ENCODE results near the gene MDFIC.

MDFIC gene

GRCh38 chr7:115005251-115005650, 83.4 kb downstream of the MDFIC start:
- DNase-seq, result no peak

- DNase-seq, result no peak
Observed at GRCh38 chr7:115005953-115006352, 84.1 kb downstream of the MDFIC start.

- DNase-seq, result no peak
Observed at GRCh38 chr7:115007751-115008150, 85.9 kb downstream of the MDFIC start.

- DNase-seq, result peak; percentile 42
Observed at GRCh38 chr7:115008465-115009114, 86.7 kb downstream of the MDFIC start.

GRCh38 chr7:115009139-115009538, 87.2 kb downstream of the MDFIC start:
- DNase-seq, result no peak

GRCh38 chr7:115009736-115010440, 88.0 kb downstream of the MDFIC start:
- DNase-seq, result no peak

- DNase-seq, result no peak
Observed at GRCh38 chr7:115010441-115010820, 88.5 kb downstream of the MDFIC start.

- no peak for DNase-seq
Observed at GRCh38 chr7:115013886-115014285, 92.0 kb downstream of the MDFIC start.

GRCh38 chr7:115014794-115015193, 92.9 kb downstream of the MDFIC start:
- no peak for DNase-seq

- no peak for DNase-seq
Observed at GRCh38 chr7:115015619-115016018, 93.7 kb downstream of the MDFIC start.

- no peak for DNase-seq
Observed at GRCh38 chr7:115019882-115020605, 98.2 kb downstream of the MDFIC start.

GRCh38 chr7:115023219-115023618, 101.3 kb downstream of the MDFIC start:
- no peak for DNase-seq

GRCh38 chr7:115024276-115024675, 102.4 kb downstream of the MDFIC start:
- DNase-seq, result no peak

- no peak for DNase-seq
Observed at GRCh38 chr7:115032715-115033703, 111.1 kb downstream of the MDFIC start.

GRCh38 chr7:115033917-115034459, 112.1 kb downstream of the MDFIC start:
- no peak for DNase-seq

GRCh38 chr7:115034515-115034914, 112.6 kb downstream of the MDFIC start:
- DNase-seq, result no peak

- DNase-seq, result no peak
Observed at GRCh38 chr7:115037128-115037802, 115.4 kb downstream of the MDFIC start.

- DNase-seq, result no peak
Observed at GRCh38 chr7:115038158-115038557, 116.3 kb downstream of the MDFIC start.

- no peak for DNase-seq
Observed at GRCh38 chr7:115040057-115040456, 118.2 kb downstream of the MDFIC start.

GRCh38 chr7:115040495-115040894, 118.6 kb downstream of the MDFIC start:
- DNase-seq, result no peak

- DNase-seq, result no peak
Observed at GRCh38 chr7:115042596-115042995, 120.7 kb downstream of the MDFIC start.

- no peak for DNase-seq
Observed at GRCh38 chr7:115043605-115044004, 121.7 kb downstream of the MDFIC start.

Measured in GOT3 (cell line).